ENCODE results near the gene DHFR.
"Not testable (repeated sequence)": the region's sequence is repeated elsewhere in the genome, so short reads cannot be mapped to it uniquely, and the experiment has no call there.

DHFR gene

DNA sequence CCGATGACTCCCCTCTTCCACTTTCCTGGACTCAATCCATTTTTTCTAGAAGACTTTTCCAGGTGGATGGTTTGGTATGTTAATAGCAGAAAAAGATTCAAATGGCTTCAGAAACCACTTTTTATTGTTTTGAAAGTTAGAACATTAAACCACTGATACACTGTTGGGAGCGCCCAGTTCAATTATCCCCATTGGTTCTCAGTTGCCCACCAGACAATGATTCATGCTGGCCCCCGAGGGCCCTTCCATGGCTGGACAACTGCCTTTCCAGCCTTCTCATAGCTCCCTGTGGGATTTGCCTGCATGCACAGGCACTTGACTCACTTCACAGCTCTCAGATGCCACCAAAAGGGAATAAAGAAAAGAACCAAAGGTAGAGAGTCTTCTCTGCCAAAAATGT lies 63.4 kb downstream of the DHFR start:
- DNase-seq = no peak

DNA sequence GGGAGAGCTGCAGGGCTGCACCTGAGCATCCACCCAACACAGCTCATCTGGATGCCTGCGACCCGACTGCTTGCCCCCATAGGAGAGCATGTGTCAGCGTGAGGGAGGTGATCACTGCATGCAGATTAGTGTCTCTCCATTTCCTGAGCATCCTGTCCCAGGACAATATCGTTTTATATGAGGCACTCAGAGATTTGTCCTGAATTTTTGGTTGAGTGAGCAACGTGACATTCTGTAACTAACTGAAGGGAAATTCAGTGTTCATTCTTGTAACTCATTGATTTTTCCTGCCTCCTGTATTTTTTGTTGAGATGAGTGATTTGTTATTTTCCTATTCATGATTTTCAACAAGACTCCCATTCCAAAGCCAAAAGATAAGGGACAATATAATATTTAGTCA lies 64.0 kb downstream of the DHFR start:
- no peak for DNase-seq

DNA sequence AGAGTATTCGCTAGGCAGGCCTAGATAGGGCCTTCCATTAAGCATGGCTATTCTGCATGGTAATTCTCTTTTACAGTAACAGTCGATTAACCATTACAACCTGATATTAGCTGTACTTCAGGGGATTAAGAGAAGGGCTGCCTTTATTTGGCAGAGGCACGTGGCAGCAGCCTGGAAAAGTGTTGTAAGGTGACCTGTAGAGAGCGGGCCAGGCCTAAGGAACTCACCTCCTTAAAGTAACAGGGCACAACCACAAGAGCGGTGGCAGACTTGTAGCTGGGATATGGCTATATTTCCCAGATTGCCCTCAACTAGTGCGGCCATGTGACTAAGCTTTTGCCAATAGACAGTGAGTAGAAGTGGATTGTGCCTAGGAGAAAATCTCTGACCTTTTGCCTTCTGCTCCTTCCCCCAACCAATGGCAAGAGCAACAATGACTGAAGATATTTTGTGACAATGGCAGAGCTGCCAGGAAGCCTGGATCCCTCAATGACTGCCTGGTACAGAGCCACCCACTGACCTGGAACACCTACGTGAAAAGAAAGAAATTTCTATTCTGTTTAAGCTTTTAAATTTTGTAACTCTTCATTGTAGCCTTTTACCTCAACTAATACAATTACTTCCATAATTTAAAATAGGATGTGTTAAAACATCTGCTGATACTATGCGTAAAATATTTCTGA lies 65.8 kb downstream of the DHFR start:
- no peak for DNase-seq

DNA sequence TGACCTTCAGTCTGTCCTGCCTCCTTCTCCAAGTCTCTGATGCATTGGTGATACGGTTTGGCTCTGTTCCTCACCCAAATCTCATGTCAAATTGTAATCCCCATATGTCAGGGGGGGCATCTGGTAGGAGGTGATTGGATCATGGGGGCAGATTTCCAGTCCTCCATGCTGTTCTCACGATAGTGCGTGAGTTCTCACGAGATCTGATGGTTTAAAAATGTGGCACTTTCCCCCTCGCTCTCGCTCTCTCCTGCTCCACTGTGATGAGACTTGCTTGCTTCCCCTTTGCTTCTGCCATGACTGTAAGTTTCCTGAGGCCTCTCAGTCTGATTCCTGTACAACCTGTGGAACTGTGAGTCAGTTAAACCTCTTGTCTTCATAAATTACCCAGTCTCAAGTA lies 70.0 kb downstream of the DHFR start:
- DNase-seq = no peak

DNA sequence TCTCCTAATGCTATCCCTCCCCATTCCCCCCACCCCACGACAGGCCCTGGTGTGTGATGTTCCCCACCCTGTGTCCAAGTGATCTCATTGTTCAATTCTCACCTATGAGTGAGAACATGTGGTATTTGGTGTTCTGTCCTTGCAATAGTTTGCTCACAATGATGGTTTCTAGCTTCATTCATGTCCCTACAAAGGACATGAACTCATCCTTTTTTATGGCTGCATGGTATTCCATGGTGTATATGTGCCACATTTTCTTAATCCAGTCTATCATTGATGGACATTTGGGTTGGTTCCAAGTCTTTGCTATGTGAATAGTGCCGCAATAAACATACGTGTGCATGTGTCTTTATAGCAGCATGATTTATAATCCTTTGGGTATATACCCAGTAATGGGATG lies 74.5 kb downstream of the DHFR start:
- not testable (repeated sequence) for DNase-seq

DNA sequence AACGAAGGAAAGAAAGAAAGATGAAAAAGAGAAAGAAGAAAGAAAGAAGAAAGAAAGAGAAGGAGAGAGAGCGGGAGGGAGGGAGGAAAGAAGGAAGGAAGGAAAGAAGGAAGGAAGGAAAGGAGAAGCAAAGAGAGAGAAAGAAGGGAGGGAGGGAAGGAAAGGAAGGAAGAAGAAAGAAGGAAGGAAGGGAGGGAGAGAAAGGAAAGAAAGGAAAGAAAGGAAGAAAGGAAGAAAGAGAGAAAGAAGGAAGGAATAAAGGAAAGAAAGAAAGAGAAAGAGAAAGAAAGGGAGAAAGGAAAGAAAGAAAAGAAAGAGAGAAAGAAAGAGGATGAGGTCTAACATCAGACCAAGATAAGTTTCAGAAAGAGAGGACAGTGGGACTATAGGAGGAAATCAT lies 75.7 kb downstream of the DHFR start:
- DNase-seq = no peak

DNA sequence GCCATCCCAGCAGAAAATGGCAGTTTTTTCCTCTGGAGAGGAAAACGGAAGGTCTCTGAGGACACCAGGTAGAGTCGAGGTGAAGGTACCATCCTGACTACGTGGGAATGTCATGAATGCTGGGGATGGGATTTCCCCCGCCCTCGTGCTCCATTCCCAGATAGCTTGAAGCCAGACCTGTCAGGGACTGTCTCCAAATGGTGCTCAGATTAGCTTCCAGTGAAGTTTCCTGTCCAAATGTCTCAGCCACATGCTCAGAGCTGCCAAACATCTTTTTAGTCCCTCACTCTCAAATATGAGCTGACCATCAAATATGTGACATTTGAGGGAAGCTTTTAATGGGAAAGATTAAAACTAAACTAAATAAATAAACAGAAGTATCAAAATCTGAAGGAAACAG lies 77.1 kb downstream of the DHFR start:
- DNase-seq = no peak

DNA sequence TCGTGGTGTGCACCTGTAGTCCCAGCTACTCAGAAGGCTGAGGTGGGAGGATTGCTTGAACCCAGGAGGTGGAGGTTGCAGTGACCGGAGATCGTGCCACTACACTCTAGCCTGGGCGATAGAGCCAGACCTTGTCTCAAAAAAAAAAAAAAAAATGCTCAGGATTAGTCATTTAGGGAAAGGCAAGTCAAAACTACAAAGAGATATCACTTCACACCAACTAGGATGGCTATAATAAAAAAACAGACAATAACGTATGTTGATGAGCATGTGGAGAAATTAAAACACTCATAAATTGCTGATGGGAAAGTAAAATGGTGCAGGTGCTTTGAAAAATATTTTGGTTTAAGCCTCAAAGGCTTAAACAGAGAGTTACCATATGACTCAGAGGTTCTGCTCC lies 78.4 kb downstream of the DHFR start:
- DNase-seq = no peak
